MM.1S (cell line): ENCODE results near the gene NEDD4L.

ENCODE experiments used
- EZH2 ChIP-seq: fragments of 300-600 bp; sonication (generic); optimal IDR thresholded peaks from 2 replicates; pipeline ENCODE3; 2017; ENCODE audit warnings: low read depth, mild to moderate bottlenecking, antibody characterized with exemption, low read length, mixed read lengths
- TF ChIP-seq, protein P1 (sequence below): fragments of 300-600 bp; sonication (generic); IDR thresholded peaks from 2 replicates; pipeline ENCODE4 v1.5.1; 2016; ENCODE audit warnings: antibody characterized with exemption, low read length, mixed read lengths

DNA sequence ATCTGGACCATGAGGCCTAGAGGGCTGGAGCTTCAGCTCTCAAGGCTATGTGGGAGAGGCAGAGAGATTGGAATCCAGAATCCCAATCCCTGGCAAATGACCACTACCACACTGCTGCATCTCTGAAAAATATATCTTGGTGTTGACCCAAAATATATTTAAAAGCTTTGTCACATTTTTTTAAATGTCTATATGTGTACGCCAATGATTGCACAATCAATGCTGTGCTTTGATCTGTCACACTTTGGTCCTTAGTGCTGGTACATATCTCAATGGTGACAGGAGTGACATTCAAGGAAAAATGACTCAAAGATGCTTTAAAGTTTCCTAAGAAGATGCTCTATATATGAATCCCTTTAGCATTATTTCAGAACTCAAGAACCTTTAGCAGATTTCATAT, 31.7 kb upstream of the NEDD4L start:
- TF ChIP-seq EZH2, result no peak
- TF ChIP-seq, protein P1, sequence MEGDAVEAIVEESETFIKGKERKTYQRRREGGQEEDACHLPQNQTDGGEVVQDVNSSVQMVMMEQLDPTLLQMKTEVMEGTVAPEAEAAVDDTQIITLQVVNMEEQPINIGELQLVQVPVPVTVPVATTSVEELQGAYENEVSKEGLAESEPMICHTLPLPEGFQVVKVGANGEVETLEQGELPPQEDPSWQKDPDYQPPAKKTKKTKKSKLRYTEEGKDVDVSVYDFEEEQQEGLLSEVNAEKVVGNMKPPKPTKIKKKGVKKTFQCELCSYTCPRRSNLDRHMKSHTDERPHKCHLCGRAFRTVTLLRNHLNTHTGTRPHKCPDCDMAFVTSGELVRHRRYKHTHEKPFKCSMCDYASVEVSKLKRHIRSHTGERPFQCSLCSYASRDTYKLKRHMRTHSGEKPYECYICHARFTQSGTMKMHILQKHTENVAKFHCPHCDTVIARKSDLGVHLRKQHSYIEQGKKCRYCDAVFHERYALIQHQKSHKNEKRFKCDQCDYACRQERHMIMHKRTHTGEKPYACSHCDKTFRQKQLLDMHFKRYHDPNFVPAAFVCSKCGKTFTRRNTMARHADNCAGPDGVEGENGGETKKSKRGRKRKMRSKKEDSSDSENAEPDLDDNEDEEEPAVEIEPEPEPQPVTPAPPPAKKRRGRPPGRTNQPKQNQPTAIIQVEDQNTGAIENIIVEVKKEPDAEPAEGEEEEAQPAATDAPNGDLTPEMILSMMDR, result no peak
